Neuronal stem cell (in vitro differentiated cells): ENCODE data around the gene PPFIA1.

Experiments
- DNase-seq: peaks from one replicate; pipeline ENCODE4 v3.0.0-alpha.2; 2013; ENCODE audit warnings: low spot score
- H2AFZ ChIP-seq: one replicate; pipeline ENCODE4 v1.6.1; 2013; ENCODE audit warnings: mild to moderate bottlenecking, low read length, inconsistent platforms
- H2AK5ac ChIP-seq: 2 replicates; pipeline ENCODE4 v1.6.1; 2013; ENCODE audit warnings: low read depth, mild to moderate bottlenecking, inconsistent platforms, low read length, moderate library complexity, mixed read lengths
- H2BK120ac ChIP-seq: 2 replicates; pipeline ENCODE4 v1.6.1; 2013; ENCODE audit warnings: low read depth, mild to moderate bottlenecking, inconsistent platforms, low read length, moderate library complexity, mixed read lengths
- H2BK12ac ChIP-seq: one replicate; pipeline ENCODE4 v1.6.1; 2013; ENCODE audit warnings: low read length, inconsistent platforms
- H2BK15ac ChIP-seq: 2 replicates; pipeline ENCODE4 v1.6.1; 2013; ENCODE audit warnings: mild to moderate bottlenecking, low read length, inconsistent platforms, mixed read lengths
- H2BK5ac ChIP-seq: one replicate; pipeline ENCODE4 v1.6.1; 2013; ENCODE audit warnings: inconsistent platforms, mild to moderate bottlenecking, low read length, moderate library complexity
- H3K14ac ChIP-seq: one replicate; pipeline ENCODE4 v1.6.1; 2013; ENCODE audit warnings: low read length, inconsistent platforms
- H3K18ac ChIP-seq: 2 replicates; pipeline ENCODE4 v1.6.1; 2013; ENCODE audit warnings: low read length, inconsistent platforms
- H3K23ac ChIP-seq: 2 replicates; pipeline ENCODE4 v1.6.1; 2013; ENCODE audit warnings: low read depth, mild to moderate bottlenecking, mixed read lengths, low read length, inconsistent platforms; ENCODE audit not compliant: poor library complexity
- H3K27ac ChIP-seq: replicated peaks from 3 replicates; pipeline ENCODE4 v1.5.1; 2013; ENCODE audit warnings: low read length, inconsistent platforms
- H3K27me3 ChIP-seq, 3 experiments: 2 replicates each; pipeline ENCODE4 v1.6.1; 2013; ENCODE audit warnings: low read length in 3 of 3, mild to moderate bottlenecking in 2 of 3, inconsistent platforms in 1 of 3, low read depth in 1 of 3, mixed read lengths in 1 of 3, moderate library complexity in 1 of 3; ENCODE audit not compliant: control insufficient read depth in 3 of 3, insufficient read depth in 3 of 3
- H3K36me3 ChIP-seq, 2 donors: replicated peaks in 1 of 2; 2 replicates each; pipeline ENCODE4 v1.6.1; 2013; ENCODE audit warnings: low read length in 2 of 2; ENCODE audit not compliant: control insufficient read depth in 2 of 2, insufficient read depth in 2 of 2
- H3K4ac ChIP-seq: 2 replicates; pipeline ENCODE4 v1.6.1; 2013; ENCODE audit warnings: inconsistent platforms, mild to moderate bottlenecking, low read length, moderate library complexity
- H3K4me1 ChIP-seq, 2 donors: 1 replicate in 1 of 2; 2 replicates in 1 of 2; pipeline ENCODE4 v1.6.1; 2013; ENCODE audit warnings: low read length in 2 of 2, low read depth in 1 of 2; ENCODE audit not compliant: control insufficient read depth in 2 of 2, insufficient read depth in 1 of 2
- H3K4me2 ChIP-seq: one replicate; pipeline ENCODE4 v1.6.1; 2013; ENCODE audit warnings: mild to moderate bottlenecking, low read length, inconsistent platforms; ENCODE audit not compliant: insufficient read depth, poor library complexity, severe bottlenecking
- H3K4me3 ChIP-seq, 2 donors: 2 replicates each; pipeline ENCODE4 v1.5.1; 2013; ENCODE audit warnings: low read length in 2 of 2, mild to moderate bottlenecking in 2 of 2, inconsistent platforms in 1 of 2, moderate library complexity in 1 of 2
- H3K79me1 ChIP-seq: one replicate; pipeline ENCODE4 v1.6.1; 2013; ENCODE audit warnings: low read depth, mild to moderate bottlenecking, inconsistent platforms, low read length, moderate library complexity
- H3K9ac ChIP-seq: one replicate; pipeline ENCODE4 v1.6.1; 2013; ENCODE audit warnings: mild to moderate bottlenecking, low read depth, low read length, inconsistent platforms; ENCODE audit not compliant: poor library complexity
- H3K9me3 ChIP-seq, 2 donors: replicated peaks in 1 of 2; 2 replicates each; pipeline versions ENCODE3 to v1.6.1; 2013; ENCODE audit warnings: low read length in 2 of 2, mild to moderate bottlenecking in 2 of 2, inconsistent platforms in 1 of 2, low read depth in 1 of 2, mixed read lengths in 1 of 2, moderate library complexity in 1 of 2; ENCODE audit not compliant: control insufficient read depth in 2 of 2, insufficient read depth in 1 of 2
- H4K8ac ChIP-seq: one replicate; pipeline ENCODE4 v1.6.1; 2013; ENCODE audit warnings: low read depth, mild to moderate bottlenecking, inconsistent platforms, low read length, moderate library complexity
- H4K91ac ChIP-seq: one replicate; pipeline ENCODE4 v1.6.1; 2013; ENCODE audit warnings: low read length, low read depth, mild to moderate bottlenecking, inconsistent platforms; ENCODE audit not compliant: poor library complexity
- WGBS, 2 donors: extraction: QIAGEN DNeasy Blood & Tissue Kit; methylation state at CpG; one replicate each; pipeline ENCODE4 v1.1.7; 2013; ENCODE audit warnings: missing lambda C conversion rate in 2 of 2, mixed read lengths in 1 of 2; ENCODE audit not compliant: insufficient read length in 2 of 2, insufficient replicate concordance in 1 of 2; ENCODE audit errors: extremely low coverage in 2 of 2; 5-methylcytosine and 5-hydroxymethylcytosine counted together

Gene PPFIA1

GRCh38 chr11:70411713-70412452, 141.4 kb downstream of the PPFIA1 start:
- Histone ChIP-seq H4K91ac (no peak overlapping the region), H4K8ac (no peak overlapping the region), H2BK12ac (no peak overlapping the region), H3K79me1 (peaks cover 2% of the 10 kb centered on the region), H2BK5ac (no peak overlapping the region), H3K9me3 (no peaks in the 10 kb centered on the region), H3K9ac (no peak overlapping the region), H3K23ac (no peak overlapping the region), H2AK5ac (no peak overlapping the region), H3K18ac (no peak overlapping the region), H3K36me3 (peaks cover 69 to 97% of the 10 kb centered on the region in 2 donors), H3K27me3 (no peaks in the 10 kb centered on the region), H3K4me3 (no peak overlapping the region), H3K27ac (no peak overlapping the region), H3K4me2 (no peak overlapping the region), H3K14ac (no peak overlapping the region), H2AFZ (no peak overlapping the region), H3K4me1 (no peaks in the 10 kb centered on the region), H3K4ac (no peak overlapping the region), H2BK120ac (no peak overlapping the region), H2BK15ac (no peak overlapping the region)
- WGBS, 2 donors, result no CpG with 5 or more reads among the region's 15 CpGs
- DNase-seq, result no peak

- Histone ChIP-seq H4K8ac (no peak overlapping the region), H2BK15ac (no peak overlapping the region), H3K27me3 (no peaks in the 10 kb centered on the region), H3K9ac (no peak overlapping the region), H3K4me1 (no peaks in the 10 kb centered on the region), H2AFZ (no peak overlapping the region), H2AK5ac (no peak overlapping the region), H3K9me3 (no peaks in the 10 kb centered on the region), H3K23ac (no peak overlapping the region), H3K4ac (no peak overlapping the region), H2BK5ac (no peak overlapping the region), H3K4me2 (no peak overlapping the region), H2BK12ac (no peak overlapping the region), H3K79me1 (no peaks in the 10 kb centered on the region), H3K27ac (no peak overlapping the region), H2BK120ac (no peak overlapping the region), H3K36me3 (peaks cover 69 to 97% of the 10 kb centered on the region in 2 donors), H3K18ac (no peak overlapping the region), H3K4me3 (no peak overlapping the region), H3K14ac (no peak overlapping the region), H4K91ac (no peak overlapping the region)
- no CpG with 5 or more reads among the region's 10 CpGs for WGBS, 2 donors
- DNase-seq, result no peak
Observed at GRCh38 chr11:70413151-70413550, 142.7 kb downstream of the PPFIA1 start.

DNA sequence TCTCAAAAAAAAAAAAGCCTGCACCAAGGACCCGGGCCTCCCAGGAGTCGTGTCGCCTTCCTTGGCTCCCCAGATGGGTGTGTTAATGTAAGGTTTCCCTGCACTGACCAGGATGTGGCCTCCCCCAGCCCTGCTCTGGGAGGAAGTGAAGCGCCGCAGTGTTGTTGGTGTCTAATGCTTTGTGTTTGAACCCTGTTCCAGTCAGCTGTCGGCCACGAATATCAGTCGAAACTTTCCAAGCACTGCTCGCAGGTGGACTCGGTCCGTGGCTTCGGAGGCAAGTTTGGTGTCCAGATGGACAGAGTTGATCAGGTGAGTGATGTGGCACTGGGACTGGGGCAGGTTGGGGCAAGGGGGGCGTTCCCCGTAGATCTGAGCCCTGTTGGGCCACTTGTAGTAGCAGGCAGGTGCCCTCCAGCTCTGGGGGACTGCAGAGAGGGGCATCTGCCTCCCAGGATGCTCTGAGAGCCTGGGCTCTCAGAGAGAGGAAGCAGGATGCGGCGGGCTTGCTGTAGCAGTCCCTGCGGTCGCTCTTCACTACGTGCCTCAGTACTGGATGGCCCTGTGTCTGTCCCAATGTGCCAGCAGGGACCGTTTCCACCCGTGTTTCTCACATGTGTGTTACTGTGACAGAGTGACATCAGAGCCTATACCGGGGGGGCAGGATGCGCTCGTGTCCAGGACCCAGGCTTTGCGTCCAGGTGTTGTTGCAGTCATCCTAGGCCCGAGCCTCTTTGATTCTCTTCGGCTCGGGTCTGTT, 144.0 kb downstream of the PPFIA1 start:
- Histone ChIP-seq H3K4ac (no peak overlapping the region), H3K79me1 (no peaks in the 10 kb centered on the region), H3K4me3 (no peak overlapping the region), H2BK12ac (no peak overlapping the region), H4K91ac (peak overlapping the region; percentile 20), H2BK15ac (no peak overlapping the region), H3K4me1 (no peaks in the 10 kb centered on the region), H2BK120ac (no peak overlapping the region), H3K9ac (no peak overlapping the region), H3K9me3 (no peaks in the 10 kb centered on the region), H2BK5ac (no peak overlapping the region), H3K4me2 (no peak overlapping the region), H3K27ac (peak overlapping the region; percentile 7), H3K18ac (no peak overlapping the region), H3K23ac (no peak overlapping the region), H3K14ac (no peak overlapping the region), H4K8ac (no peak overlapping the region), H3K36me3 (peaks cover 61 to 93% of the 10 kb centered on the region in 2 donors), H2AK5ac (no peak overlapping the region), H3K27me3 (no peaks in the 10 kb centered on the region), H2AFZ (no peak overlapping the region)
- no peak for DNase-seq
- no CpG with 5 or more reads among the region's 28 CpGs for WGBS, 2 donors

GRCh38 chr11:70415191-70415590, 144.7 kb downstream of the PPFIA1 start:
- no peak for DNase-seq
- Histone ChIP-seq H3K9ac (no peak overlapping the region), H2BK120ac (no peak overlapping the region), H3K14ac (no peak overlapping the region), H3K4me1 (no peaks in the 10 kb centered on the region), H2BK5ac (no peak overlapping the region), H2BK15ac (no peak overlapping the region), H3K4me3 (no peak overlapping the region), H3K9me3 (no peaks in the 10 kb centered on the region), H4K8ac (no peak overlapping the region), H2AFZ (no peak overlapping the region), H3K23ac (no peak overlapping the region), H4K91ac (no peak overlapping the region), H3K4me2 (no peak overlapping the region), H2BK12ac (no peak overlapping the region), H3K79me1 (no peaks in the 10 kb centered on the region), H3K27ac (no peak overlapping the region), H3K18ac (no peak overlapping the region), H2AK5ac (no peak overlapping the region), H3K4ac (no peak overlapping the region), H3K27me3 (no peaks in the 10 kb centered on the region), H3K36me3 (peaks cover 60 to 93% of the 10 kb centered on the region in 2 donors)
- WGBS, 2 donors, result no CpG with 5 or more reads among the region's 10 CpGs
